GM18499 (cell line): ENCODE measurements around the gene PARP16.
"Not testable (repeated sequence)": the region's sequence is repeated elsewhere in the genome, so short reads cannot be mapped to it uniquely, and the experiment has no call there.

Experiments used
- ATAC-seq: cut with Tn5 transposase; IDR thresholded peaks from one replicate; pipeline ENCODE4 v1.9.1; 2021; ENCODE audit warnings: moderate number of reproducible peaks; ENCODE audit not compliant: insufficient read depth, unreplicated experiment

PARP16 gene

DNA sequence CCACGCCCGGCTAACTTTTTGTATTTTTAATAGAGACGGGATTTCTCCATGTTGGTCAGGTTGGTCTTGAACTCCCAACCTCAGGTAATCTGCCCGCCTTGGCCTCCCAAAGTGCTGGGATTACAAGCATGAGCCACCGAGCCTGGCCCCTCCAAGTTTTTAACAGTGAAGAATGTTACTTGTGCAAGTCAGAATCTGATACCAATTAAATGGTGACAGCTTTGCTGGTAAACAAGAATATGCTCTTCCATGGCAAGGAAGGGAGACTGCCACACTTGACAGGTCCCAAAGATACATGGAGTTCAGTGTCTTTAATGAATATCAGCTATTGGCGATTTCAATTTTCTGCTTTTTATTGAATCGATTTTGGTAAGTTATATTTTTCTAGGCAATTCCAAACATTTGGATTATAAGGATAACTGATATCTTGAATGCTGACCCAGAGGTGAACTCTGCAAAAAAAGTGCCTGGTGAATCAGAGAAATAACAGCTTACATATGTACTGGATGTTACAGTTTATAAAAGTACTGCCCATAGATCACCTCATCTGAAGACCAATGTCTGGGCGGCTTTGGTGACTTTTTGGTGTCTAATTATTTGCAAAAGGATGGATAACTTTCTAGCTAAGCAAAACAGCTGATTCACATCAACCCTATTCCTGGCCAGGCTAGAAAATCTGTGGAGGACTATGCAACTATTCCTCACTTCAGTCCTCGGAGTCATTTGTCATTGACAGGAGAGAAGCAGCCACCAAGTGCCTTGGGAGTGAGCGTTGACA is 1.2 kb downstream of the PARP16 start:
- ATAC-seq: no peak

DNA sequence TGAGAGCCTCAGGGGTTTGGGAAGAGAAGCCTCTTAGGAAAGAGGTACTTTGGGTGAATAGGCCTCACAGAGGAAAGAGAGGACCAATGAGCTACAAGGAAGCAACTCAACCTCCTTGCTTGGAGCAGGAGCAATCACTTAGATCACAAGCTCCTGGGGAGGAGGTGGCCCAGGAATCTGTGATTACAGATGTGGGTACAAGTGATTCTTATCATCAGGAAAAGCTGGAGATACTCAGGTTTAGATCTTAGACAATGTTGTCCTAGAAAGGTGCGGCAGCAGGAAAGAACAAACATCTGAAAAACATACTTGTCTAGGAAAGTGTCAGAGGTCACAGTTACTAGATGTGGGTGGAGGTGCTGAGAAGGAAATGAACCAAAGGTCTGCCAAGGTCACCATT is 8.2 kb downstream of the PARP16 start:
- ATAC-seq: no peak

DNA sequence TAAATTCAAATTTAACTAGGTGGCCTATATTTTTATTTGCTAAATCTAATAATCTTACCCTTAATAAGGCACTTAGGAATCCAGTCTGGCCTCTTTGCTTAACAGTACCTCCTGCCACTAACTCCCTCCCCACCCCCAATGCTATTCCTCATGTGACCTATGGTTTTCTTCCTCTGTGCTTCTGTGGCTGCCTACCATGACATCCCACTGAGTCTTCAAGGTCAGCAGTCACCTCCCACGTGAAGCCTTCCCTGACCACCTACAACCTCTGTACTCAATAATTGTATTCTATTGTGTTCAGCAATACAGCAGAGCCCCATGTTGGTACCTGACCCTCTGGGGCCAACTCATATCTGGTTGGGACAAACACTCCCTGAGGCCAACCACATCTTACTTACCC is 9.7 kb downstream of the PARP16 start:
- no peak for ATAC-seq

DNA sequence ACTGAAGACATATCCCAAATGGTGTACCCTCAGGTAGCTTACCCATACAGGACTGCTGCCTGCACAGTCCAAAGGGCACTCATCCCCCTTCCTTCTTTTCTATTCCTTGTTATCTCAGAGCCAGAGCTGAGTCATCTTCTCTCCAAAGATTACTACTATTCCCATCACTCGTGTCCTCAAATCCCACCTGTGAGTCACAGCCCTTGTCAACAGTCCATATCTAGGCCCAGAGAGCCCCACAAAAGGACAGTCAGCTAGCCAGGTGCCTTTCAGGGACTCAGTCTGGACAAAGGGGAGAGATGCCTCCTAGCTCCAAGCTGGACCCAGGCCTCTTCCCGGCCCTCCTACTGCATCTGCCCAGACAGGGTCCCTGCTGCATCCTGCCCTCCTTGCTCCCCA is 11.0 kb downstream of the PARP16 start:
- ATAC-seq: no peak

DNA sequence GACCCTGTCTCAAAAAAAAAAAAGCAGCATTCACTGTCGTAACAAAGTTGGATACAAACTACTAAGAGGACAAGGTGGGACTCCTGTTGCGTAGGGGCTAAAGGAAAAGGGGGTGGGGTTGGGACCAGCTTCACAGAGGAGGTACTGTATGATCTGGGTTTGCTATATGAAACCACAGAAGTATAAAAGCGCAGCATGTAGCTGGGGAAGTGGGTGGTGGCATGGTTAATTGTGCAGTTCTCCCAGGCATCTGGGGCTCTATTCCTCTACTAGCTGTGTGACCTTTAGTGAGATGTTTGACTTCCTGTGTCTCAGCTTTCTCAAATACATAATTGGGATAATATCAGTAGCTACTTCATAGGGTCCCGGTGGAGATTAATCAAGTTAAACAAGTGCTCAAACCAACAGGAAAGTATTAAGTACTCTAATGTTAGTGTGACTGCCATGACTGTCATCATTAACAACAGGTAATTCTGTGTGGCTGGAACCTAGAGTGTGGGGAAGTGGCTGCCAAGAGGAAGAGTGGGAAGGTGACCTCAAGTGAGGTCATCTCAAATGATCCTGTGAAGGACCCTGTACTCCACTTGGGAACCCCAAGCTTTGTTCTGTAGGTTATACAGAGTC is 11.5 kb downstream of the PARP16 start:
- ATAC-seq: no peak

DNA sequence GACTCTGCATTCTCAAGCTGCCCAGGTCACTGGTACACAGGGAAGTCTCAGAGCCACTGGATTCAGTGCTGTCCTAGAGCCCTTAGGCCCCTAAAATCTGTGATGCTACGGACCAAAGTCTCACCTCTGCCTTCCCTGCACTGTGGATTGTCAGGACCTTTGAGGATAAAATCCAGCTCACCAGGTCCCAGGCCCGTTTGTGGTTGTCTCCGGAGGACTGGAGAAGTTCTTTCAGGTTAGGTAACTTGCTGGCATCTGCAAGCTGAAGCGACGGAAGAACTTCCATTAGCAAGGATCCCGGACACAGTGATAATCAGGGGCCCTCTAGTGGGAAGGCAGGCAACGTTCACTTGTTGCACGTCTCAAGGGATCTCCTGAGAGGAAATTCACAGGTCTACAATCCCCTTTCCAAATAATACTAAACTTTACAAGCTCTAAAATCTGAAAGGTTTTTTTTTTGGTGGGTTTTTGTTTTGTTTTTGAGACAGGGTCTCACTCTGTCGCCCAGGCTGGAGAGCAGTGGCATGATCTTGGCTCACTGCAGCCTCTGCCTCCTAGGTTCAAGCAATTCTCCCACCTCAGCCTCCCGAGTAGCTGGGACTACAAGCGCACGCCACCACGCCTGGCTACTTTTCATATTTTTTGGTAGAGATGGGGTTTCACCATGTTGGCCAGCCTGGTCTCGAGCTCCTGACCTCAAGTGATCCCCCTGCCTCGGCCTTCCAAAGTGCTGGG is 15.7 kb downstream of the PARP16 start:
- not testable (repeated sequence) for ATAC-seq

DNA sequence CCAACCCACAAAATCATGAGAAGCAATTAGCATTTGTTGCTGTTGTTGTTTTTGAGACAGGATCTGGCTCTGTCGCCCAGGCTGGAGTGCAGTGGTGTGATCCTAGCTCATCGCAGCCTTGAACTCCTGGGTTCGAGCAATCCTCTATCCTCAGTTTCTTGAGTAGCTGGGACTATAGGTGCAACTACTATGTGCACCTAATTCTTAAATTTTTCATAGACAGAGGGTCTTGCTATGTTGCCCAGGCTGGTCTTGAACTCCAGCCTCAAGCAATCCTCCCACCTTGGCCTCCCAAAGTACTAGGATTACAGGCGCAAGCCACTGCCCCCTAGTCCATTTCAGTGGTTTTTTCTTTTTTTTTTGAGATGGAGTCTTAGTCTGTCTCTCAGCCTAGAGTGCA is 18.3 kb downstream of the PARP16 start:
- no peak for ATAC-seq

DNA sequence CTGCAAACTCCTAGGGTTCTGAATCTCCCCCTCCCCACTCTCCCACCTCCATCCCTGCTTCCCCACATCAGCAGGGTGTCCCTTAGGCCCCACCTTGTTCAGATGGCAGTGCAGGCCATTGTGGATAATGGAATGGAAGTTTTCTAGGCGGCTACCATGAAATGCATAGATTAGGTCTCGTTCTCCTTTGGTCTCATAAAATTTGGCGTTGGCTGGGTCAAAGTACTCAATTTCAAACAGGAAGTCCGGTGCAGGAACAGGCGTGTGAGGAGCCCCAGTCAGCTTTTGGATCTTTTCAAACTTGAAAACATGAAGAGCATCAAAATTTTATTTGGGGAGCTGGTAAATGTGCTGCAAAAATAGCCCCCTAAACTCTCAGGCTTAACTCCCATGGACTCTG is 20.2 kb downstream of the PARP16 start:
- no peak for ATAC-seq

DNA sequence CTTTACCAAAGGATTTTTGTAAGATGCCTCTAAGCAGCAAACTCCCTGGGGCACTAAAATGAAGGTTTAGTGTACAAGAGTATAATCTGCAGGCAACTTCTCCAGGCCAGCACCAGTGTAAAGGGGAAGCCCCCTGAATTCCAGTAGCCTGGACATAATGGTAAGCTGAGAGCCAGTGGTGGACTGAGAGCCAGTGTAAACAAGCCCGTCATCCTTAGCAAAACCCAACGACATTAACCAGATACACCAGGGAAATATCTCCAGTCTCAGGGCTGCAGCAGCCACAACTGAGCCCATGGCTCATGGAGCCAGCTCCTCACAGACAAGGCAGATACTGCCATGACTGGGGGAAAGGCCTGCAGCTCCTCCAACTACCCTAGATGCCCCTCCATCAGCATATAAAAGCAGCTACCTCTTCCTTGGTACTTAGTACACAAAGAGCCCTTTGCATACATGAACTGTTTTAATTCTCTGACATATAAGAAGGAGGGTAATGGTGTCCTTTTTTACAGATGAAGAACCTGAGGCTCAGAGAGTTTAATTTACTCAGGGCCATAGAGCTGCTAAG is 21.7 kb downstream of the PARP16 start:
- ATAC-seq: no peak

DNA sequence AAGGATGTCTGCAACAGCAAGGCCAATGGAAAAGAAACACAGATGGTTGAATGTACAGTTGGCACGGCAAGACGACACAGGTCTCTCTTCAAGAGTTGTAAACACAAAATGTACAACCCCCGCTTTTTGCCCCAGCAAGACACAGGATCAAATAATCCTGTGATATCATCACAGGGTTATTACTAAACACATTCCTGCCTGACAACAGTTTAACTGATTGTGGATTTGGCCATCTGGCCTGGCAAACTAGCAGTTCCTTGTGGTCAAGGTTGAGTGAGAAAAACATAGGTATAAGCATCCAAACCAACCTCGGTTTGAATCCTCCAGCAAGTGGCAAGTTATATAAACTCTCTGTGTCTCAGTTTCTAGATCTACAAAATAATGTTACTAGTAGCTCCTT is 23.4 kb downstream of the PARP16 start:
- no peak for ATAC-seq

DNA sequence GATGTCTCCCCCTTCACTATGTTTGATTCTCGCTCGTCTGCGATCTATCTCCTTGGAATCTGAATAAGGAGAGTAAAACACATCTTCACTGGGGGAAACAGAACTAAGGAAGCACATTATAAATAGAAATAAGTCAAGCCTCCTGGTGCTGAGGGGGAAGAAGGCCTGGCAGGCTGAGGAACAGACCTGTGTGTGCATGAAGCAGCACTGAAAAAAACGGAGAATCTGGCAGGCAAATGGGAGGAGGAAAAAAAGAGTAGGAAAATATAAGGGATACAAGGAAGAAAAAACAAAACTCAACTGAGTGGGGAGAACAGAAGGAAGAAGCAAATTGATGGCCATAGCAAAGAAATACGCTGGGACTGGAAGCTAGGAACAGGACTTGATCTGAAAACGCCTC is 25.7 kb downstream of the PARP16 start:
- no peak for ATAC-seq

DNA sequence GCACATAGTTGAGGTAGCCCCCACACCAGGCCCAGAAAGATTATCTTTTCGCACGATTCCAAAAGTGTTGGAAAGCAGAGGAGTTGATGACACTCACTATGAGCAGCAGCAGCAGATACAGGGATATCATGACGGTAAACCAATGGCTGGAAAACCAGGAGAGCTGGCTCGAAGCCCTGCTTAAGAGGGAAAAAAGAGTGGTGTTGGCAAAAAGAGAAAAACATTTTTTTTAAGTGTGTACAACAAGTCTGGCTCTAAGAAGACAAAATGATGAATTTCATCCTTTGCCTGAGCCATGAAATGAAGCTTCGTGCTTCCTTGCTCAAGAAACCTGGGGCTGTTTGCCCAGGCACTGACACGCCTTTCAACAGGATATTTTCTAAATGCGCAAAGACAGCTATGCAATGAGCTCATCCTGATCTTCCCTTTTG is 27.3 kb downstream of the PARP16 start:
- ATAC-seq: no peak

DNA sequence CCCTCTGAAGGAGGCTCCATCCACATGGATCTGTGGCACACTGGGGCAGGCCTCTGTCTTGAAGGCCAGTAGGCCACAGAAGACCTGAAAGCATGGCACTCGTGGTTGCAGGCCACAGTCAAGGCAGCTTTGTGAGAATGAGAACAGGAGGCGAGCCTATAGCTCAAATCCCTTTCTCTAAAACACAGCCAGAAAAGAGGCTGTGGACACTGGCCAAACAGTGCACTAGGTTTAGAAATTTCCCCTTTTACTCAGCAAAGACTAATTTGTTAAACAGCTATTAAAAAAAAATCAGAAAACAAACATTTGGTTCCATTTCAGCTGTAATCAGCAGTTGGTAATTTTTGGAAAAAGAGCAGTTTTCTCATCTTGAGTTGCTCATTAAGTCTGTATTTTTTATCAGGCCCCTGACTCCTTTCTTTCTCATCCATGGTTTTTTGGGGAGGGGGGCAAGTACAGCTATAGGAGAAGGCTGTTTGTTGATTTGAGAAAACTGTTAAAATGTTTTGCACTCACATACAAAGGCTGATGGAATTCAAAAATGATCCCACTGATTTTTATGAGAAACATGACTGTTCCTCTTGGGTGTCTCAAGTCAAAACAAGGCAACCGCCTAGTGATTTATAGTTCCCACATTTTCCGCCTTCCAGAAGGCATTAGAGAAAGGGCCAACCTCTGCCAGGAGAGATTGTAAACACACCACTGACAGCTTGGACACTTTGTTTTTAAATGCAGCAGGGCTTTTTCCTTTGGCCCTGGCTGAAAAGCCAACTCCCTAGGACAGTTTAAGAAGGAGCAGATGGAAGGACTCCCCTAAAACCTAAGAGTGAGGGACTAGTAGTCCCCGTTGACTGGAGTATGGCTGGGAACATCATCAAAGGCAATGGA is 28.1 kb downstream of the PARP16 start:
- no peak for ATAC-seq

DNA sequence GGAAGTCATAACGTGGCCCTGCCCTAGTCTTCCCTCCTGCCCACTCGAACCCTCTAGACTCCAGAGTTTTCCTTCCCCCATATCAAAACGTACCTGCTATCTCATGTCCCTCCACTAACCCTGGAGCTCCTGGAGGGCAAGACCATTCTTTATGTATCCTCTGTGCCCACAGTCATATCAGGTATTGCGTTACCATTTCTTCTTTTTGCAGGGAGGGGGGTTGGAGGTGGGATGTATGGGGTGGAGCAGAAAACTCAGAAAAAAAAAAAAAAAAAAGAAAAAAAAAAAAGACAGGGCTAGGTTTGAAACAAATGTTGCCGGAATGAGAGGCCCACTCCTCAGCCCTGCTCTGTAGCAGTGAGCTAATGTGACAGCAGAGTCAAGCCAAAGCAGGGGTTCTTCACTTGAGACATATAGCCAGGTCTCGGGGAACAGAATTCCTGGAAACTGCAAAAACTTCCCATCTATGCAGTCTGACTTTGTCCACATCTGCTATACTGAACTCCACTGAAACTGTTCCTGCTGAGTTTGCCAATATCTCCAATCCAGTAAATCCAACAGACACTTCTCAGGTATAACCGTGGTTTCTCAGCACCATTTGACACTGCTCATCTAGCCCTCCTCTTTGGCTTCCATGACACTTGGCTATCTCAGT is 31.1 kb downstream of the PARP16 start:
- ATAC-seq: no peak

DNA sequence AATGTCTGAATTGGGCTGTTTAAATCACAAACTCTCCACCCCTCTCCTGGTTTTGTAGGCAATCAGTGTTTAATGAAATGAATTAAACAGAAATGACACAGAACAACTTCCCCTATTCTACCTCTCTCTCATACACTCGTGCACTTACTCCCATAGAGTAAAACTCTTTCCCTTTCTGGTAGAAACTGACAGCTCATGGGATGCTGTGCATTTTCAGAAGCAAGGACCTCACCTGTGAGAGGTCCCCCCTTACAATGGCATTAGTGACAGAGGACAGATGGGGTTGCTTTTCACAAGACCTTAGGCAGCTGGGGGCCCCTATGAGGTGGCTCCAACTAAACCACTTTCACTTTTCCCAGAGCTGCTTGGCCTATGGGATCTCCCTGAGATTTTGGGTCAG is 31.9 kb downstream of the PARP16 start:
- ATAC-seq: no peak

DNA sequence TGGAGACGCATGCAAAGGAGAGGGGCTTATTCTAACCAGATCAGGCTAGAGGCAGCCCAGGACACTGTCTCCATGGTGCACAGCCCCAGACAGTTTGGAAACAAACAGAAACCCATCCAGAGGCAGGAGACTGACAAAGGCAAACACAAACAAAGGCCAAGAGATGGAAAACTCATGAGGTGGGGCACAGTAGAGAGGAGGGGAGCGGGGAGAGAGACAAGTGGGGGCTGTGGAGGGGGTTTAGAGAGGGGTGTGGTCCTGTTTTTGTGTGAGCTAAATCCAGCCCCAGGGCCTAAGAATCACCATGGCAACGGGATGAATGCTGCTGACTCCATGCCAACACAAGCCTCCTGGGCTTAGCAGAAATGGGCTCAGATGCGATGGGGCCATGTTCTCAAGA is 32.3 kb downstream of the PARP16 start:
- no peak for ATAC-seq

DNA sequence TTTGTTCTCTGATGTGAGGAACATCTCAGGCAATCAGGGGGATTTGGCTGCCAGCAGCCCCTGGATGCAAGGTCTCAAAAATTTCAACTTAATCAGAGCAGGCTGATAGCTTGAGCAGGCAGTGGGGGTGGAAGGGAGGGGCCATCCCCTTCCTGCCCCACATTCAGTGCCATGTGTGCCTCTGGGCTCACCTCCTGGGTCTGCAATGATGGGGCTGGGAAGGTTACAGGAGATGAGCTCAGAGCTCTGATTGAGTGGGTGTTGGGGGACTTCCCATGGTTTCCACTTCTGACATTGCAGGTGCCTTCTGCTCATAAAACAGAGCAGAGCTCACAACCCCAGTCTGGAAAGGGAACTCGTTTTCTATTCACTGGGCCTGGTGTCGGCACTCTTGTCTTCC is 37.0 kb downstream of the PARP16 start:
- no peak for ATAC-seq

DNA sequence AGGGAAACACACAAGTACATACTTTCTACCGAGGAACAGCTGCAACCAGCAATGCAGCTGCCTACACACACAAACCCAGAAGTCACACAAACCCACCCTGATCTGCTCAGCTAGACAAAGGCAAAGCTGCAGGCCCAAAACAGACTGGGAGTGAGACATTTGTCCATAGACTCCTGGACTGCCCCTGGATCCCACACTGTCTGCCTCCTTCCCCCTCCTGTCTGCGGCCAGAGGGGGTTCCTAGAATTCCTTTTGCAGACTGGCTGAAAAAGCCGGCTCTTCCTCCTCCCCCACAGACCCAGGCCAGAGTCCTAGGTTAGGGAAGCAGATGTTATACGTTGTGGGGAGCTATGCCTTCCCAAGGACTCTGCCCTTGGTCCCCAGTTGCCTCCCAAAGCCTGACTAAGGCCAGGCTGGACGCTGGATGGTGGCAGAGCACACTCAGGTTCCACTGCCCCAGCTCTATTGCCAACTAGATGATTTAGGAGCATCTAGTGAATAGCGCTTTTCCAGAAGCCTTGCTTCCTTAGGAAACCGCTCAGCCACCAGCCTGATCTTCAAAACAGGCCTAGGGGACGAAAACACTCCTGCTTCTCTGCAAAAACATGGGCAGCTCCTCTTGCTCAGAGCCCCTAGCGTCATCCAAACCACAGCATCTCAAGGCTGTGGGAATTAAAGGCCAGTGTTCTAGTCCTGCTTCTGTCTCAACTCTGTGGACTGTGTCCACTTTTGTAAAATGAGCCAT is 38.0 kb downstream of the PARP16 start:
- no peak for ATAC-seq

DNA sequence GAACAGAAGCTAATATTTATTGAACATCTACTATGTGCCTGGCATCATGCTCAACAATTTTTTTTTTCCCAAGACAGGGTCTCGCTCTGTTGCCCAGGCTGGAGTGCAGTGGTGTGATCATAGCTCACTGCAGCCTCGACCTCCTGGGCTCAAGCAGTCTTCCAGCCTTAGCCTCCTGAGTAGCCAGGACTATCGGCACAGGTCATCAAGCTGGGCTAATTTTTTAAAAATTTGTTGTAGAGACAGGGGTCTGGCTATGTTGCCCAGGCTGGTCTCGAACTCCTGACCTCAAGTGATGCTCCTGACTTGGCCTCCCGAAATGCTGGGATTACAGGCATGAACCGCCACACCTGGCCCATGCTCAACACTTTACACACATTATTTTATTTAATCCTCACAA is 39.7 kb downstream of the PARP16 start:
- no peak for ATAC-seq
